IMR-90 (cell line): ENCODE data around the gene LDB1. TPM values are rescaled to one million over a fixed set of nuclear protein-coding genes. Genes with fewer than 3 reads are reported as not detected.

Source experiments
- ATAC-seq: fragments of 200-7000 bp; cut with Tn5 transposase; 2 replicates; pipeline ENCODE4 v1.9.1; 2020; ENCODE audit warnings: low read depth, mild to moderate bottlenecking, moderate library complexity
- BruUV-seq: library from RNA; stranded (reverse); fragments of 400-500 nt; replicated peaks from 2 replicates; lab custom pipeline; 2021; lab: Mats Ljungman, UMichigan
- CTCF ChIA-PET: fragments of 300-600 bp; formaldehyde crosslinking; extraction: SDS; loops from one replicate; lab custom pipeline; 2021; ENCODE audit warnings: antibody characterized with exemption; lab: Yijun Ruan, JAX
- POLR2A ChIA-PET: fragments of 300-600 bp; sonication (Branson Sonifier 250); formaldehyde crosslinking; loops from one replicate; lab custom pipeline; 2022; ENCODE audit warnings: antibody characterized with exemption; ENCODE audit not compliant: unreplicated experiment; lab: Charles Lee
- DNase-seq: peaks from one replicate; pipeline ENCODE4 v3.0.0; 2013
- H2AFZ ChIP-seq: replicated peaks from 2 replicates; pipeline ENCODE3; 2013; ENCODE audit warnings: low read length, mild to moderate bottlenecking; ENCODE audit not compliant: poor library complexity
- H2AK5ac ChIP-seq: 2 replicates; pipeline ENCODE4 v1.6.1; 2013; ENCODE audit warnings: low read depth, low read length, inconsistent platforms
- H2AK9ac ChIP-seq: replicated peaks from 2 replicates; pipeline ENCODE3; 2013; ENCODE audit warnings: mild to moderate bottlenecking, low read depth, low read length, moderate library complexity; ENCODE audit not compliant: poor library complexity
- H2BK120ac ChIP-seq: 2 replicates; pipeline ENCODE4 v1.6.1; 2013; ENCODE audit warnings: low read depth, low read length, inconsistent platforms
- H2BK15ac ChIP-seq: 3 replicates; pipeline ENCODE4 v1.6.1; 2013; ENCODE audit warnings: low read depth, low read length, inconsistent platforms
- H2BK20ac ChIP-seq: 2 replicates; pipeline ENCODE4 v1.6.1; 2013; ENCODE audit warnings: low read depth, mild to moderate bottlenecking, inconsistent platforms, low read length, moderate library complexity
- H2BK5ac ChIP-seq: 2 replicates; pipeline ENCODE4 v1.6.1; 2013; ENCODE audit warnings: mild to moderate bottlenecking, low read depth, low read length, inconsistent platforms; ENCODE audit not compliant: poor library complexity, severe bottlenecking
- H3K14ac ChIP-seq: replicated peaks from 2 replicates; pipeline ENCODE4 v1.6.1; 2013; ENCODE audit warnings: low read depth, low read length, inconsistent platforms
- H3K18ac ChIP-seq: 2 replicates; pipeline ENCODE4 v1.6.1; 2013; ENCODE audit warnings: low read depth, low read length, control low read depth
- H3K23ac ChIP-seq: 2 replicates; pipeline ENCODE4 v1.6.1; 2013; ENCODE audit warnings: low read depth, low read length, inconsistent platforms
- H3K27ac ChIP-seq: 2 replicates; pipeline ENCODE4 v1.5.1; 2013; ENCODE audit warnings: mild to moderate bottlenecking, control low read depth, low read length; ENCODE audit not compliant: insufficient read depth
- H3K27me3 ChIP-seq: 2 replicates; pipeline ENCODE4 v1.6.1; 2013; ENCODE audit warnings: low read length; ENCODE audit not compliant: control insufficient read depth, insufficient read depth
- H3K36me3 ChIP-seq: 2 replicates; pipeline ENCODE4 v1.6.1; 2013; ENCODE audit warnings: low read length, mixed read lengths; ENCODE audit not compliant: control insufficient read depth, insufficient read depth
- H3K4ac ChIP-seq: 2 replicates; pipeline ENCODE4 v1.6.1; 2013; ENCODE audit warnings: low read depth, low read length, inconsistent platforms
- H3K4me1 ChIP-seq: 2 replicates; pipeline ENCODE4 v1.6.1; 2013; ENCODE audit warnings: low read length, mixed read lengths; ENCODE audit not compliant: control insufficient read depth, insufficient read depth
- H3K4me2 ChIP-seq: 2 replicates; pipeline ENCODE4 v1.6.1; 2013; ENCODE audit warnings: low read depth, mild to moderate bottlenecking, control low read depth, low read length, moderate library complexity
- H3K4me3 ChIP-seq: 2 replicates; pipeline ENCODE4 v1.5.1; 2013; ENCODE audit warnings: low read depth, mild to moderate bottlenecking, control low read depth, low read length, moderate library complexity; ENCODE audit not compliant: insufficient read depth
- H3K56ac ChIP-seq: 2 replicates; pipeline ENCODE4 v1.6.1; 2013; ENCODE audit warnings: low read length, inconsistent platforms; ENCODE audit not compliant: insufficient read depth; ENCODE audit errors: extremely low read depth
- H3K79me1 ChIP-seq, 2 experiments: 2 replicates each; pipeline ENCODE4 v1.6.1; 2013; ENCODE audit warnings: low read length in 2 of 2, inconsistent platforms in 1 of 2, low read depth in 1 of 2
- H3K9ac ChIP-seq: 2 replicates; pipeline ENCODE4 v1.6.1; 2013; ENCODE audit warnings: low read depth, low read length, control low read depth
- H3K9me1 ChIP-seq: 2 replicates; pipeline ENCODE4 v1.6.1; 2013; ENCODE audit warnings: low read length, inconsistent platforms; ENCODE audit not compliant: insufficient read depth
- H3K9me3 ChIP-seq: 2 replicates; pipeline ENCODE4 v1.6.1; 2013; ENCODE audit warnings: low read length; ENCODE audit not compliant: control insufficient read depth, insufficient read depth
- H4K20me1 ChIP-seq: 2 replicates; pipeline ENCODE4 v1.6.1; 2013; ENCODE audit warnings: low read length, inconsistent platforms; ENCODE audit not compliant: insufficient read depth
- H4K5ac ChIP-seq: 2 replicates; pipeline ENCODE4 v1.6.1; 2013; ENCODE audit warnings: mild to moderate bottlenecking, low read depth, low read length, control low read depth
- H4K8ac ChIP-seq, 2 experiments: 2 replicates each; pipeline ENCODE4 v1.6.1; 2013; ENCODE audit warnings: low read depth in 2 of 2, low read length in 2 of 2, control low read depth in 1 of 2, inconsistent platforms in 1 of 2
- H4K91ac ChIP-seq: 2 replicates; pipeline ENCODE4 v1.6.1; 2013; ENCODE audit warnings: low read depth, low read length, inconsistent platforms; ENCODE audit not compliant: insufficient read depth
- BHLHE40 ChIP-seq: fragments of 150-350 bp; IDR thresholded peaks from 2 replicates; pipeline ENCODE4 v1.6.1; 2016; ENCODE audit warnings: mild to moderate bottlenecking, low read depth, low read length
- CHD1 ChIP-seq: IDR thresholded peaks from 2 replicates; pipeline ENCODE4 v1.6.1; 2012; ENCODE audit warnings: low read depth, low read length, improper control_type of control experiment
- FOS ChIP-seq: fragments of 150-350 bp; IDR thresholded peaks from 2 replicates; pipeline ENCODE4 v1.6.1; 2016; ENCODE audit warnings: low read depth, low read length
- MXI1 ChIP-seq: IDR thresholded peaks from 2 replicates; pipeline ENCODE4 v1.6.1; 2012; ENCODE audit warnings: low read depth, mild to moderate bottlenecking, low read length, moderate library complexity, borderline replicate concordance
- RAD21 ChIP-seq: IDR thresholded peaks from 2 replicates; pipeline ENCODE4 v1.6.1; 2012; ENCODE audit warnings: low read length, improper control_type of control experiment
- RCOR1 ChIP-seq: IDR thresholded peaks from 2 replicates; pipeline ENCODE4 v1.6.1; 2012; ENCODE audit warnings: mild to moderate bottlenecking, low read length, improper control_type of control experiment; ENCODE audit not compliant: insufficient replicate concordance
- RFX5 ChIP-seq: IDR thresholded peaks from 2 replicates; pipeline ENCODE4 v1.8.0; 2012; ENCODE audit warnings: low read depth, mild to moderate bottlenecking, low read length, moderate library complexity
- WGBS, 2 experiments: methylation state at CpG; one replicate each; pipeline versions ENCODE4 v1.1.5 to v1.1.7; 2013; ENCODE audit warnings: missing lambda C conversion rate in 2 of 2; ENCODE audit not compliant: insufficient read length in 1 of 2; ENCODE audit errors: extremely low coverage in 2 of 2; 5-methylcytosine and 5-hydroxymethylcytosine counted together
- dilution Hi-C: fragments of 300-500 bp; cut with HindIII; formaldehyde crosslinking; loops from one replicate; pipeline ENCODE4 v1.14.3; 2018; ENCODE audit warnings: low sequenced_read_pairs; ENCODE audit not compliant: unreplicated experiment
- in situ Hi-C: fragments of 300-500 bp; cut with MboI; formaldehyde crosslinking; loops from 3 replicates; pipeline ENCODE4 v1.14.3; 2019; ENCODE audit warnings: low sequenced_read_pairs, inconsistent platforms, mixed read lengths
- intact Hi-C: fragments of 100-400 bp; cut with micrococcal nuclease; formaldehyde crosslinking; loops from 2 replicates; pipeline ENCODE4 v1.10.0; 2022
- polyA plus RNA-seq, 3 experiments: library from polyadenylated mRNA; depleted of rRNA; stranded (reverse); fragments of >200 nt; gene quantifications; 2 replicates each; pipeline ENCODE4 v1.2.3, GENCODE V29; 2012; ENCODE audit warnings: low replicate concordance in 1 of 3
- total RNA-seq: library from RNA; depleted of rRNA; stranded (reverse); fragments of >200 nt; gene quantifications from 2 replicates; pipeline ENCODE4 v1.2.3, GENCODE V29; 2012
- TF ChIP-seq, protein P1 (sequence below): fragments of 150-350 bp; IDR thresholded peaks from 2 replicates; pipeline ENCODE4 v1.6.1; 2016; ENCODE audit warnings: low read depth, mild to moderate bottlenecking, low read length, moderate library complexity, borderline replicate concordance

Gene LDB1
- total and polyA plus RNA-seq, 2 of the 4 experiments (the other 2 are of a cell fraction) = 47.9 to 92.4 TPM

DNA sequence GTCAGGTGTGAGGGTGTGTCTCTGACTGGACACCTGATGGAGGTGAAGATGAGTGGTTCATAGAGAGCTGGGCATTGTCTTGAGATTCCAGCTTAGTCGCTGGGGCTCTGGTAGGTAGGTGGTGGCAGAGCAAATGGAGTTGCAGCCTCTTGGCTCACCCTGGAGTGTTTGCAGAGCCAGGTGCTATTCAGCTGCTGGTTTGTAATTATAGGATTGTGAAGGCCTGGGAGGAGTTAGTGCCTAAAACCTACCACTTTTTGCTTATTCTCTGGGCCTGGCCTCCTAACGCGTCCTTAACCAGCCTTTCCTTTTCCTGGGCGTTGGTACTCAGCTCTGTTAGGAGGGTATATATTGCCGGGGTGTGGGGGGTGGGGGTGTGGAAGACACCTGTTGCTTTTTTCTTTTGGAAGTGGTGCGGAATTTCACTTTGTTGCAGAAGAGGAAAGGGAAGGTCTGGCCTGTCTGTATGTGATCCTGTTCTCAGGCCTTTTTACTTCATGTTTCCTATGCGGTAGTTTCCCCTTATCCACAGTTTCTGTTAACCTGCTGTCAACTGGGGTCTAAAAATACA is 15.9 kb upstream of the LDB1 start:
- Histone ChIP-seq H3K4me1 (peaks cover 9% of the 10 kb centered on the region; the same call in 1 of the 2 replicates), H3K9ac (no peak overlapping the region), H3K27ac (no peak overlapping the region), H3K4me2 (no peak overlapping the region), H3K18ac (no peak overlapping the region), H3K4ac (no peak overlapping the region), H2BK15ac (no peak overlapping the region), H2BK20ac (no peak overlapping the region), H4K91ac (no peak overlapping the region), H3K56ac (no peak overlapping the region), H4K5ac (no peak overlapping the region), H4K8ac (no peak overlapping the region), H3K23ac (0 out of 2 replicates have a peak overlapping the region, but pooled peaks have one; percentile 68), H2AK5ac (no peak overlapping the region), H3K9me1 (peaks cover 34% of the 10 kb centered on the region), H4K20me1 (peaks cover 77% of the 10 kb centered on the region), H3K36me3 (peaks cover 35% of the 10 kb centered on the region), H2BK5ac (no peak overlapping the region), H2AFZ (no peak overlapping the region), H3K79me1 (peaks cover 8 to 72% of the 10 kb centered on the region in 2 experiments; a peak in 3 of 4 replicates), H2BK120ac (no peak overlapping the region), H3K27me3 (no peaks in the 10 kb centered on the region), H3K9me3 (no peaks in the 10 kb centered on the region), H3K4me3 (no peak overlapping the region), H2AK9ac (no peak overlapping the region), H3K14ac (no peak overlapping the region)
- dilution Hi-C loops = no loop called here
- intact Hi-C loops = no loop called here
- TF ChIP-seq FOS (no peak), BHLHE40 (no peak), RCOR1 (no peak), RFX5 (no peak), RAD21 (no peak), CHD1 (no peak), MXI1 (no peak)
- TF ChIP-seq, protein P1, sequence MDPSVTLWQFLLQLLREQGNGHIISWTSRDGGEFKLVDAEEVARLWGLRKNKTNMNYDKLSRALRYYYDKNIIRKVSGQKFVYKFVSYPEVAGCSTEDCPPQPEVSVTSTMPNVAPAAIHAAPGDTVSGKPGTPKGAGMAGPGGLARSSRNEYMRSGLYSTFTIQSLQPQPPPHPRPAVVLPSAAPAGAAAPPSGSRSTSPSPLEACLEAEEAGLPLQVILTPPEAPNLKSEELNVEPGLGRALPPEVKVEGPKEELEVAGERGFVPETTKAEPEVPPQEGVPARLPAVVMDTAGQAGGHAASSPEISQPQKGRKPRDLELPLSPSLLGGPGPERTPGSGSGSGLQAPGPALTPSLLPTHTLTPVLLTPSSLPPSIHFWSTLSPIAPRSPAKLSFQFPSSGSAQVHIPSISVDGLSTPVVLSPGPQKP = no peak
- WGBS, 2 experiments = no CpG with 5 or more reads among the region's 7 CpGs
- in situ Hi-C loops = no loop called here
- ATAC-seq = no peak
- POLR2A ChIA-PET = no interaction called here
- CTCF ChIA-PET = no interaction called here
- no peak for DNase-seq
- no TSS peak for BruUV-seq
